Cerebellar cortex (tissue), 1 donor: ENCODE results near the gene SHROOM2.

Source experiments
- DNase-seq: peaks from one replicate; pipeline ENCODE4 v3.0.0-alpha.2; 2015; ENCODE audit warnings: low spot score

The SHROOM2 gene

GRCh38 chrX:9895225-9895912 is 109.1 kb downstream of the SHROOM2 start:
- DNase-seq: no peak

GRCh38 chrX:9897761-9898161 is 111.5 kb downstream of the SHROOM2 start:
- no peak for DNase-seq

GRCh38 chrX:9899640-9900111 is 113.4 kb downstream of the SHROOM2 start:
- DNase-seq: peak; percentile 33

- DNase-seq: peak; percentile 44
Observed at GRCh38 chrX:9902656-9903055, 116.4 kb downstream of the SHROOM2 start.

GRCh38 chrX:9903146-9903545 is 116.9 kb downstream of the SHROOM2 start:
- no peak for DNase-seq

GRCh38 chrX:9905288-9905687 is 119.1 kb downstream of the SHROOM2 start:
- DNase-seq: no peak

GRCh38 chrX:9905721-9906120 is 119.5 kb downstream of the SHROOM2 start:
- DNase-seq: no peak

- no peak for DNase-seq
Observed at GRCh38 chrX:9906919-9907318, 120.7 kb downstream of the SHROOM2 start.

- no peak for DNase-seq
Observed at GRCh38 chrX:9907645-9908387, 121.6 kb downstream of the SHROOM2 start.

GRCh38 chrX:9909254-9909653 is 123.0 kb downstream of the SHROOM2 start:
- no peak for DNase-seq

- DNase-seq: no peak
Observed at GRCh38 chrX:9911487-9911886, 125.3 kb downstream of the SHROOM2 start.

- DNase-seq: peak; percentile 28
Observed at GRCh38 chrX:9912351-9913145, 126.3 kb downstream of the SHROOM2 start.

- DNase-seq: peak; percentile 19
Observed at GRCh38 chrX:9913146-9913433, 126.9 kb downstream of the SHROOM2 start.

- DNase-seq: no peak
Observed at GRCh38 chrX:9917861-9918260, 131.6 kb downstream of the SHROOM2 start.

- DNase-seq: no peak
Observed at GRCh38 chrX:9919632-9920172, 133.5 kb downstream of the SHROOM2 start.

- no peak for DNase-seq
Observed at GRCh38 chrX:9921407-9921806, 135.2 kb downstream of the SHROOM2 start.

GRCh38 chrX:9923357-9923756 is 137.1 kb downstream of the SHROOM2 start:
- DNase-seq: no peak

GRCh38 chrX:9926002-9926401 is 139.8 kb downstream of the SHROOM2 start:
- no peak for DNase-seq

- no peak for DNase-seq
Observed at GRCh38 chrX:9927698-9928482, 141.7 kb downstream of the SHROOM2 start.

GRCh38 chrX:9935436-9935835 is 149.2 kb downstream of the SHROOM2 start:
- no peak for DNase-seq

GRCh38 chrX:9937761-9938160 is 151.5 kb downstream of the SHROOM2 start:
- no peak for DNase-seq

GRCh38 chrX:9938516-9938915 is 152.3 kb downstream of the SHROOM2 start:
- DNase-seq: no peak
